HCT116 (cell line): ENCODE data around the gene TCF7L2. TPM values are rescaled to one million over a fixed set of nuclear protein-coding genes. Genes with fewer than 3 reads are reported as not detected.

Source experiments
- ATAC-seq: fragments of 200-7000 bp; cut with Tn5 transposase; 2 replicates; pipeline ENCODE4 v1.9.1; 2020; ENCODE audit warnings: mild to moderate bottlenecking, moderate library complexity
- BruUV-seq: library from RNA; stranded (reverse); fragments of 400-500 nt; replicated peaks from 2 replicates; lab custom pipeline; 2021; lab: Mats Ljungman, UMichigan
- CTCF ChIA-PET: fragments of 300-600 bp; sonication (Branson Sonifier 250); formaldehyde crosslinking; loops from one replicate; lab custom pipeline; 2021; ENCODE audit warnings: antibody characterized with exemption; lab: Charles Lee
- POLR2A ChIA-PET: fragments of 300-600, 350-600 bp; sonication (Branson Sonifier 250); formaldehyde crosslinking; loops from one replicate; lab custom pipeline; 2021; ENCODE audit warnings: antibody characterized with exemption; lab: Charles Lee
- RAD21 ChIA-PET, 2 experiments: fragments of 300-600 bp; sonication (Branson Sonifier 250); formaldehyde crosslinking; loops; one replicate each; lab custom pipeline; 2023; ENCODE audit warnings: low total read pairs in 2 of 2; ENCODE audit not compliant: uncharacterized antibody in 2 of 2, unreplicated experiment in 2 of 2, low non-redundant PET in 1 of 2; lab: Charles Lee
- DNase-seq: peaks from one replicate; pipeline ENCODE4 v3.0.0-alpha.2; 2010; ENCODE audit warnings: low read depth, low spot score
- H2AFZ ChIP-seq: fragments of 200-600 bp; shearing (Covaris generic), sonication (generic); 2 replicates; pipeline ENCODE4 v1.6.1; 2017; ENCODE audit warnings: low read depth, mixed run types, mixed read lengths, antibody characterized with exemption, low read length; ENCODE audit not compliant: poor library complexity, severe bottlenecking
- H3K27ac ChIP-seq: 2 replicates; pipeline ENCODE4 v1.5.1; 2012; ENCODE audit warnings: low read depth, low read length
- H3K27me3 ChIP-seq: fragments of 200-600 bp; sonication (generic); 2 replicates; pipeline ENCODE4 v1.6.1; 2016; ENCODE audit warnings: mixed run types, low read length, mixed read lengths; ENCODE audit not compliant: insufficient read depth
- H3K36me3 ChIP-seq, 2 experiments: fragments of 200-500 bp in 1 of 2; fragments of 200-600 bp in 1 of 2; sonication (Bioruptor generic) in 1 of 2; sonication (generic) in 1 of 2; 2 replicates each; pipeline versions ENCODE4 v1.5.1 to v1.6.1; 2014 to 2016; ENCODE audit warnings: low read length in 2 of 2, inconsistent platforms in 1 of 2, mixed read lengths in 1 of 2, mixed run types in 1 of 2; ENCODE audit not compliant: insufficient read depth in 2 of 2, control insufficient read depth in 1 of 2
- H3K4me1 ChIP-seq, 2 experiments: fragments of 200-600 bp in 1 of 2; sonication (generic) in 1 of 2; 2 replicates each; pipeline versions ENCODE4 v1.5.1 to v1.6.1; 2012 to 2017; ENCODE audit warnings: low read length in 2 of 2, inconsistent platforms in 1 of 2, mild to moderate bottlenecking in 1 of 2, mixed read lengths in 1 of 2, mixed run types in 1 of 2, moderate library complexity in 1 of 2; ENCODE audit not compliant: insufficient read depth in 2 of 2, control insufficient read depth in 1 of 2
- H3K4me2 ChIP-seq: fragments of 200-600 bp; sonication (generic); 2 replicates; pipeline ENCODE4 v1.6.1; 2017; ENCODE audit warnings: mixed run types, low read length, mixed read lengths
- H3K4me3 ChIP-seq, 2 experiments: fragments of 200-600 bp in 1 of 2; sonication (generic) in 1 of 2; replicated peaks in 1 of 2; 2 replicates each; pipeline ENCODE4 v1.5.1; 2011 to 2016; ENCODE audit warnings: low read length in 2 of 2, control low read depth in 1 of 2, low read depth in 1 of 2, mild to moderate bottlenecking in 1 of 2, mixed read lengths in 1 of 2, mixed run types in 1 of 2
- H3K79me2 ChIP-seq: fragments of 200-600 bp; sonication (generic); 2 replicates; pipeline ENCODE4 v1.6.1; 2017; ENCODE audit warnings: mild to moderate bottlenecking, mixed run types, low read length, moderate library complexity, mixed read lengths; ENCODE audit not compliant: insufficient read depth
- H3K9ac ChIP-seq: fragments of 200-600 bp; sonication (generic); 2 replicates; pipeline ENCODE4 v1.6.1; 2016; ENCODE audit warnings: low read length, mixed read lengths
- H3K9me2 ChIP-seq: fragments of 200-600 bp; sonication (generic), shearing (Covaris generic); 2 replicates; pipeline ENCODE4 v1.6.1; 2017; ENCODE audit warnings: mixed run types, mild to moderate bottlenecking, moderate library complexity; ENCODE audit not compliant: insufficient read depth
- H3K9me3 ChIP-seq, 2 experiments: fragments of 200-500 bp in 1 of 2; fragments of 200-600 bp in 1 of 2; sonication (Bioruptor generic) in 1 of 2; sonication (generic) in 1 of 2; 2 replicates each; pipeline ENCODE4 v1.6.1; 2014 to 2017; ENCODE audit warnings: low read length in 2 of 2, mixed read lengths in 2 of 2, inconsistent platforms in 1 of 2, low read depth in 1 of 2, mild to moderate bottlenecking in 1 of 2, mixed run types in 1 of 2, moderate library complexity in 1 of 2; ENCODE audit not compliant: control insufficient read depth in 1 of 2, insufficient read depth in 1 of 2
- H4K20me1 ChIP-seq: fragments of 200-600 bp; sonication (generic), shearing (Covaris generic); 2 replicates; pipeline ENCODE4 v1.6.1; 2017; ENCODE audit warnings: mixed run types, mild to moderate bottlenecking, moderate library complexity; ENCODE audit not compliant: insufficient read depth
- ATF3 ChIP-seq: IDR thresholded peaks from 2 replicates; pipeline ENCODE4 v1.6.1; 2012
- CBX3 ChIP-seq: IDR thresholded peaks from 2 replicates; pipeline ENCODE4 v1.6.1; 2012; ENCODE audit warnings: low read depth
- ELF1 ChIP-seq: IDR thresholded peaks from 2 replicates; pipeline ENCODE4 v1.6.1; 2012; ENCODE audit warnings: low read depth, borderline replicate concordance
- EZH2 ChIP-seq: fragments of 200-600 bp; sonication (generic); IDR thresholded peaks from 2 replicates; pipeline ENCODE4 v1.6.1; 2017; ENCODE audit warnings: antibody characterized with exemption, mixed run types
- EZH2phosphoT487 ChIP-seq: fragments of 200-600 bp; IDR thresholded peaks from 2 replicates; pipeline ENCODE4 v1.6.1; 2018; ENCODE audit warnings: antibody characterized with exemption, borderline replicate concordance
- FOSL1 ChIP-seq: IDR thresholded peaks from 2 replicates; pipeline ENCODE4 v1.6.1; 2012; ENCODE audit warnings: low read depth
- JUND ChIP-seq: IDR thresholded peaks from 2 replicates; pipeline ENCODE4 v1.6.1; 2012
- POLR2AphosphoS5 ChIP-seq: IDR thresholded peaks from 2 replicates; pipeline ENCODE4 v1.6.1; 2011; ENCODE audit warnings: mild to moderate bottlenecking, low read depth, low read length, moderate library complexity
- SP1 ChIP-seq: IDR thresholded peaks from 2 replicates; pipeline ENCODE4 v1.6.1; 2012; ENCODE audit warnings: low read depth
- ZBTB33 ChIP-seq: IDR thresholded peaks from 2 replicates; pipeline ENCODE4 v1.6.1; 2011; ENCODE audit warnings: mild to moderate bottlenecking, low read length, moderate library complexity; ENCODE audit not compliant: insufficient replicate concordance; ENCODE audit errors: extremely low read depth
- ZFX ChIP-seq: fragments of 450-650 bp; IDR thresholded peaks from 2 replicates; pipeline ENCODE4 v1.6.1; 2017
- intact Hi-C: fragments of 100-400 bp; cut with micrococcal nuclease; formaldehyde crosslinking; loops from 2 replicates; pipeline ENCODE4 v1.10.0; 2022
- total RNA-seq: library from RNA; stranded (reverse); gene quantifications from one replicate; pipeline ENCODE4 v1.2.1, GENCODE V29; 2021; ENCODE audit not compliant: unreplicated experiment

TCF7L2 gene
- total RNA-seq, 1 experiment from 2014 or later, result 164 TPM

GRCh38 chr10:113118882-113119281, 168.8 kb downstream of the TCF7L2 start:
- no peaks in the 10 kb centered on the region for H3K9me2 ChIP-seq
- no peaks in the 10 kb centered on the region for H3K9me3 ChIP-seq
- H3K27me3 ChIP-seq, result no peaks in the 10 kb centered on the region
- DNase-seq (no peak), ATAC-seq (no peak)
- peaks cover 99% of the 10 kb centered on the region for H3K79me2 ChIP-seq
- ChIA-PET POLR2A (no interaction called here), CTCF (no interaction called here), RAD21 (no interaction called here)
- peaks cover 0 to 6% of the 10 kb centered on the region in 2 experiments; a peak in 1 of 4 replicates for H3K36me3 ChIP-seq
- no peak overlapping the region for H3K27ac ChIP-seq
- H3K9ac ChIP-seq, result no peak overlapping the region
- no TSS peak for BruUV-seq
- no peak overlapping the region for H3K4me3 ChIP-seq
- H2AFZ ChIP-seq, result no peak overlapping the region
- no peak overlapping the region for H3K4me2 ChIP-seq
- intact Hi-C loops, result loop anchor here (10.0 kb wide), 1 partner anchor 554 kb away; no protein-coding TSS in a partner anchor
- H4K20me1 ChIP-seq, result peaks cover 32% of the 10 kb centered on the region
- TF ChIP-seq EZH2 (no peak), JUND (no peak), ELF1 (no peak), ZBTB33 (no peak), ATF3 (no peak), EZH2phosphoT487 (no peak), FOSL1 (no peak), ZFX (no peak), POLR2AphosphoS5 (no peak), CBX3 (no peak), SP1 (no peak)
- H3K4me1 ChIP-seq, result no peaks in the 10 kb centered on the region
